Calu3 (cell line): ENCODE measurements around the gene SLC47A2. TPM values are rescaled to one million over a fixed set of nuclear protein-coding genes. Genes with fewer than 3 reads are reported as not detected.

Experiments
- BruUV-seq: library from RNA; stranded (reverse); fragments of 400-500 nt; replicated peaks from 2 replicates; lab custom pipeline; 2021; lab: Mats Ljungman, UMichigan
- CTCF ChIA-PET: fragments of 300-600 bp; sonication (Branson Sonifier 250); formaldehyde crosslinking; loops from one replicate; lab custom pipeline; 2022; ENCODE audit warnings: antibody characterized with exemption; lab: Charles Lee
- DNase-seq: peaks from one replicate; pipeline ENCODE4 v3.0.0; 2022
- H3K27ac Mint-ChIP-seq: one replicate; pipeline ENCODE4 v1.8.0; 2022; ENCODE audit warnings: mixed read lengths; ENCODE audit not compliant: unreplicated experiment
- H3K27me3 Mint-ChIP-seq: one replicate; pipeline ENCODE4 v1.8.0; 2022; ENCODE audit warnings: mixed read lengths; ENCODE audit not compliant: unreplicated experiment
- H3K36me3 Mint-ChIP-seq: one replicate; pipeline ENCODE4 v1.8.0; 2022; ENCODE audit warnings: mild to moderate bottlenecking, moderate library complexity, mixed read lengths; ENCODE audit not compliant: insufficient read depth, unreplicated experiment
- H3K4me1 Mint-ChIP-seq: one replicate; pipeline ENCODE4 v1.8.0; 2022; ENCODE audit warnings: mild to moderate bottlenecking, low read depth, mixed read lengths; ENCODE audit not compliant: unreplicated experiment
- H3K4me3 Mint-ChIP-seq: one replicate; pipeline ENCODE4 v1.8.0; 2022; ENCODE audit warnings: mild to moderate bottlenecking, low read depth, moderate library complexity, mixed read lengths; ENCODE audit not compliant: unreplicated experiment
- H3K9me3 Mint-ChIP-seq: one replicate; pipeline ENCODE4 v1.8.0; 2022; ENCODE audit warnings: low read depth, mixed read lengths; ENCODE audit not compliant: unreplicated experiment
- CTCF ChIP-seq: fragments of 200-600 bp; IDR thresholded peaks from one replicate; pipeline ENCODE4 v1.8.0; 2022; ENCODE audit warnings: antibody characterized with exemption; ENCODE audit not compliant: unreplicated experiment
- intact Hi-C: fragments of 100-400 bp; cut with micrococcal nuclease; formaldehyde crosslinking; loops from one replicate; pipeline ENCODE4 v1.10.0; 2022; ENCODE audit not compliant: unreplicated experiment
- total RNA-seq: library from RNA; stranded (reverse); gene quantifications from 2 replicates; pipeline ENCODE4 v1.2.3, GENCODE V29; 2022

The SLC47A2 gene
- total RNA-seq, 1 experiment from 2014 or later, result not detected

- no TSS peak for BruUV-seq
- no peak overlapping the region for H3K27ac Mint-ChIP-seq
- intact Hi-C loops, result no loop called here
- H3K36me3 Mint-ChIP-seq, result no peaks in the 10 kb centered on the region
- CTCF ChIA-PET, result no interaction called here
- no peaks in the 10 kb centered on the region for H3K27me3 Mint-ChIP-seq
- DNase-seq, result no peak
- TF ChIP-seq CTCF, result no peak
- H3K4me1 Mint-ChIP-seq, result peaks cover 25% of the 10 kb centered on the region
- no peak overlapping the region for H3K4me3 Mint-ChIP-seq
- no peaks in the 10 kb centered on the region for H3K9me3 Mint-ChIP-seq
These were observed 2.4 kb upstream of the SLC47A2 start for GRCh38 chr17:19718613-19719354.

- peaks cover 25% of the 10 kb centered on the region for H3K4me1 Mint-ChIP-seq
- CTCF ChIA-PET, result no interaction called here
- no peak overlapping the region for H3K4me3 Mint-ChIP-seq
- H3K27ac Mint-ChIP-seq, result no peak overlapping the region
- no peaks in the 10 kb centered on the region for H3K27me3 Mint-ChIP-seq
- no peaks in the 10 kb centered on the region for H3K9me3 Mint-ChIP-seq
- intact Hi-C loops, result no loop called here
- no peaks in the 10 kb centered on the region for H3K36me3 Mint-ChIP-seq
- no peak for TF ChIP-seq CTCF
- no TSS peak for BruUV-seq
- DNase-seq, result no peak
These were observed 1.7 kb upstream of the SLC47A2 start for GRCh38 chr17:19718041-19718612.

- Mint-ChIP-seq H3K9me3 (no peaks in the 10 kb centered on the region), H3K36me3 (no peaks in the 10 kb centered on the region), H3K4me3 (no peak overlapping the region), H3K27ac (no peak overlapping the region), H3K27me3 (no peaks in the 10 kb centered on the region), H3K4me1 (peaks cover 25% of the 10 kb centered on the region)
- no TSS peak for BruUV-seq
- CTCF ChIA-PET, result no interaction called here
- intact Hi-C loops, result no loop called here
- no peak for TF ChIP-seq CTCF
- no peak for DNase-seq
These were observed 1.1 kb upstream of the SLC47A2 start for GRCh38 chr17:19717411-19717908.

GRCh38 chr17:19717031-19717360, 612 bp upstream of the SLC47A2 start:
- intact Hi-C loops, result no loop called here
- peaks cover 25% of the 10 kb centered on the region for H3K4me1 Mint-ChIP-seq
- no peak overlapping the region for H3K27ac Mint-ChIP-seq
- no TSS peak for BruUV-seq
- no peak overlapping the region for H3K4me3 Mint-ChIP-seq
- H3K27me3 Mint-ChIP-seq, result no peaks in the 10 kb centered on the region
- CTCF ChIA-PET, result no interaction called here
- no peaks in the 10 kb centered on the region for H3K9me3 Mint-ChIP-seq
- no peaks in the 10 kb centered on the region for H3K36me3 Mint-ChIP-seq
- TF ChIP-seq CTCF, result no peak
- DNase-seq, result no peak
